SK-N-MC (cell line): Measurements from ENCODE around the gene CASTOR1.
"Not testable (repeated sequence)": the region's sequence is repeated elsewhere in the genome, so short reads cannot be mapped to it uniquely, and the experiment has no call there.

Experiments used
- DNase-seq: peaks from one replicate; pipeline ENCODE4 v3.0.0-alpha.2; 2011; ENCODE audit warnings: low read depth, low spot score
- H3K27ac ChIP-seq: fragments of 200-600 bp; sonication (generic); 2 replicates; pipeline ENCODE4 v1.5.1; 2016; ENCODE audit warnings: mixed run types
- H3K36me3 ChIP-seq: fragments of 200-600 bp; sonication (generic); 2 replicates; pipeline ENCODE4 v1.6.1; 2017; ENCODE audit warnings: antibody characterized with exemption, low read length, mixed read lengths; ENCODE audit not compliant: insufficient read depth
- H3K4me3 ChIP-seq: fragments of 200-600 bp; sonication (generic); 2 replicates; pipeline ENCODE4 v1.5.1; 2016
- H3K9ac ChIP-seq: fragments of 200-600 bp; sonication (generic); 2 replicates; pipeline ENCODE4 v1.8.0; 2017; ENCODE audit warnings: mixed run types, mixed read lengths; ENCODE audit not compliant: insufficient read length
- H3K9me3 ChIP-seq: fragments of 200-600 bp; sonication (generic); 2 replicates; pipeline ENCODE4 v1.6.1; 2017; ENCODE audit warnings: low read depth, mild to moderate bottlenecking, antibody characterized with exemption, low read length, moderate library complexity, mixed read lengths
- EZH2 ChIP-seq: fragments of 200-600 bp; sonication (generic); IDR thresholded peaks from one replicate; pipeline ENCODE4 v1.6.1; 2017; ENCODE audit warnings: antibody characterized with exemption
- FOXP2 ChIP-seq: optimal IDR thresholded peaks from 2 replicates; pipeline ENCODE3; 2011; ENCODE audit warnings: mild to moderate bottlenecking, moderate library complexity; ENCODE audit not compliant: insufficient read depth; ENCODE audit errors: extremely low read length, control extremely low read depth
- POLR2AphosphoS5 ChIP-seq: IDR thresholded peaks from 2 replicates; pipeline ENCODE4 v1.6.1; 2012; ENCODE audit warnings: mild to moderate bottlenecking, low read depth, low read length, borderline replicate concordance

Gene CASTOR1

GRCh38 chr22:30289141-30289979, at the start of gene CASTOR1:
Gene CASTOR1, minus strand, starts transcription at chr22:30289505. Its CDS starts 8 bp downstream, at chr22:30289497.
- TF ChIP-seq EZH2 (no peak), FOXP2 (no peak), POLR2AphosphoS5 (no peak)
- peak within 1 kb of the TSS; percentile 84 for H3K4me3 ChIP-seq
- H3K27ac ChIP-seq, result no peak within 1 kb of the TSS
- no peaks in the 10 kb centered on the region for H3K9me3 ChIP-seq
- DNase-seq, result no peak
- peak within 1 kb of the TSS; percentile 10 for H3K9ac ChIP-seq
- no peaks in the 10 kb centered on the region for H3K36me3 ChIP-seq

GRCh38 chr22:30338802-30339201, 49.5 kb upstream of the CASTOR1 start:
- Histone ChIP-seq H3K36me3 (peaks cover 98% of the 10 kb centered on the region), H3K27ac (no peak overlapping the region), H3K9ac (no peak overlapping the region), H3K4me3 (no peak overlapping the region), H3K9me3 (no peaks in the 10 kb centered on the region)
- TF ChIP-seq EZH2 (no peak), FOXP2 (no peak), POLR2AphosphoS5 (no peak)
- DNase-seq, result no peak

- H3K4me3 ChIP-seq, H3K27ac ChIP-seq, DNase-seq, H3K9me3 ChIP-seq, H3K9ac ChIP-seq: not testable (repeated sequence)
- peaks cover 98% of the 10 kb centered on the region for H3K36me3 ChIP-seq
Observed at GRCh38 chr22:30338341-30338740, 49.0 kb upstream of the CASTOR1 start.

GRCh38 chr22:30337461-30337778, 48.1 kb upstream of the CASTOR1 start:
- no peak overlapping the region for H3K27ac ChIP-seq
- no peak overlapping the region for H3K9ac ChIP-seq
- DNase-seq, result no peak
- TF ChIP-seq FOXP2 (no peak), POLR2AphosphoS5 (no peak), EZH2 (no peak)
- H3K36me3 ChIP-seq, result peaks cover 97% of the 10 kb centered on the region
- no peaks in the 10 kb centered on the region for H3K9me3 ChIP-seq
- H3K4me3 ChIP-seq, result no peak overlapping the region

- Histone ChIP-seq H3K4me3 (no peak overlapping the region), H3K27ac (no peak overlapping the region), H3K9me3 (no peaks in the 10 kb centered on the region), H3K36me3 (peaks cover 96% of the 10 kb centered on the region), H3K9ac (no peak overlapping the region)
- TF ChIP-seq POLR2AphosphoS5 (no peak), FOXP2 (no peak), EZH2 (no peak)
- no peak for DNase-seq
Observed at GRCh38 chr22:30336752-30337460, 47.6 kb upstream of the CASTOR1 start.

GRCh38 chr22:30335236-30335635, 45.9 kb upstream of the CASTOR1 start:
- Histone ChIP-seq H3K9me3 (no peaks in the 10 kb centered on the region), H3K4me3 (no peak overlapping the region), H3K36me3 (peaks cover 85% of the 10 kb centered on the region), H3K9ac (no peak overlapping the region), H3K27ac (no peak overlapping the region)
- no peak for DNase-seq
- TF ChIP-seq EZH2 (no peak), FOXP2 (no peak), POLR2AphosphoS5 (no peak)

GRCh38 chr22:30334646-30335045, 45.3 kb upstream of the CASTOR1 start:
- Histone ChIP-seq H3K36me3 (peaks cover 81% of the 10 kb centered on the region), H3K4me3 (no peak overlapping the region), H3K27ac (no peak overlapping the region), H3K9me3 (no peaks in the 10 kb centered on the region), H3K9ac (no peak overlapping the region)
- no peak for DNase-seq
- TF ChIP-seq POLR2AphosphoS5, result no peak

- Histone ChIP-seq H3K9ac (no peak overlapping the region), H3K9me3 (no peaks in the 10 kb centered on the region), H3K27ac (no peak overlapping the region), H3K36me3 (peaks cover 73% of the 10 kb centered on the region), H3K4me3 (no peak overlapping the region)
- no peak for DNase-seq
- TF ChIP-seq POLR2AphosphoS5, result no peak
- TF ChIP-seq EZH2, result no peak
- TF ChIP-seq FOXP2, result no peak
Observed at GRCh38 chr22:30333707-30334087, 44.4 kb upstream of the CASTOR1 start.

GRCh38 chr22:30332994-30333706, 43.8 kb upstream of the CASTOR1 start:
- Histone ChIP-seq H3K4me3 (no peak overlapping the region), H3K27ac (no peak overlapping the region), H3K36me3 (peaks cover 68% of the 10 kb centered on the region), H3K9ac (no peak overlapping the region), H3K9me3 (no peaks in the 10 kb centered on the region)
- no peak for TF ChIP-seq EZH2
- TF ChIP-seq FOXP2, result no peak
- no peak for TF ChIP-seq POLR2AphosphoS5
- no peak for DNase-seq
